ENCODE measurements around the gene TM9SF3.

TM9SF3 gene

GRCh38 chr10:96596422-96597407, 9.9 kb upstream of the TM9SF3 start:
- no peak overlapping the region for H3K4me3 ChIP-seq (ENCODE audit: low read length)
- WGBS, result 93% methylated on average over 1 of the region's 1 CpG
- no peaks in the 10 kb centered on the region for H3K36me3 ChIP-seq (ENCODE audit: insufficient read depth, low read length)
- H3K27ac ChIP-seq (ENCODE audit: low read depth, low read length), result no peak overlapping the region
- no peaks in the 10 kb centered on the region for H3K9me3 ChIP-seq (ENCODE audit: insufficient read depth, low read depth, low read length)
- H3K9ac ChIP-seq (ENCODE audit: low read depth, low read length), result no peak overlapping the region
- no peaks in the 10 kb centered on the region for H3K4me1 ChIP-seq (ENCODE audit: insufficient read depth, low read length)
- H3K27me3 ChIP-seq (ENCODE audit: insufficient read depth, low read length), result no peaks in the 10 kb centered on the region

GRCh38 chr10:96595741-96596140, 8.9 kb upstream of the TM9SF3 start:
- H3K27ac ChIP-seq (ENCODE audit: low read depth, low read length), result no peak overlapping the region
- H3K36me3 ChIP-seq (ENCODE audit: insufficient read depth, low read length), result no peaks in the 10 kb centered on the region
- WGBS, result 92% methylated on average over 4 of the region's 4 CpGs
- H3K27me3 ChIP-seq (ENCODE audit: insufficient read depth, low read length), result no peaks in the 10 kb centered on the region
- H3K9ac ChIP-seq (ENCODE audit: low read depth, low read length), result no peak overlapping the region
- H3K9me3 ChIP-seq (ENCODE audit: insufficient read depth, low read depth, low read length), result no peaks in the 10 kb centered on the region
- no peak overlapping the region for H3K4me3 ChIP-seq (ENCODE audit: low read length)
- no peaks in the 10 kb centered on the region for H3K4me1 ChIP-seq (ENCODE audit: insufficient read depth, low read length)

GRCh38 chr10:96591946-96592345, 5.1 kb upstream of the TM9SF3 start:
- Histone ChIP-seq H3K9me3 (ENCODE audit: insufficient read depth, low read depth, low read length) (no peaks in the 10 kb centered on the region), H3K27ac (ENCODE audit: low read depth, low read length) (no peak overlapping the region), H3K27me3 (ENCODE audit: insufficient read depth, low read length) (no peaks in the 10 kb centered on the region), H3K9ac (ENCODE audit: low read depth, low read length) (no peak overlapping the region), H3K36me3 (ENCODE audit: insufficient read depth, low read length) (no peaks in the 10 kb centered on the region), H3K4me1 (ENCODE audit: insufficient read depth, low read length) (peaks cover 9% of the 10 kb centered on the region), H3K4me3 (ENCODE audit: low read length) (no peak overlapping the region)
- no CpG with 5 or more reads among the region's 1 CpG for WGBS

- Histone ChIP-seq H3K27ac (ENCODE audit: low read depth, low read length) (no peak overlapping the region), H3K27me3 (ENCODE audit: insufficient read depth, low read length) (no peaks in the 10 kb centered on the region), H3K9ac (ENCODE audit: low read depth, low read length) (no peak overlapping the region), H3K4me1 (ENCODE audit: insufficient read depth, low read length) (peaks cover 19% of the 10 kb centered on the region), H3K9me3 (ENCODE audit: insufficient read depth, low read depth, low read length) (no peaks in the 10 kb centered on the region), H3K36me3 (ENCODE audit: insufficient read depth, low read length) (no peaks in the 10 kb centered on the region), H3K4me3 (ENCODE audit: low read length) (no peak overlapping the region)
- WGBS, result 94% methylated on average over 5 of the region's 5 CpGs
Measured at GRCh38 chr10:96588616-96589419, 2.0 kb upstream of the TM9SF3 start.

- Histone ChIP-seq H3K27ac (ENCODE audit: low read depth, low read length) (no peak overlapping the region), H3K27me3 (ENCODE audit: insufficient read depth, low read length) (no peaks in the 10 kb centered on the region), H3K4me1 (ENCODE audit: insufficient read depth, low read length) (peaks cover 19% of the 10 kb centered on the region), H3K4me3 (ENCODE audit: low read length) (peak overlapping the region; percentile 81), H3K9me3 (ENCODE audit: insufficient read depth, low read depth, low read length) (no peaks in the 10 kb centered on the region), H3K9ac (ENCODE audit: low read depth, low read length) (no peak overlapping the region; the same call in 1 of the 2 replicates), H3K36me3 (ENCODE audit: insufficient read depth, low read length) (no peaks in the 10 kb centered on the region)
- WGBS, result 87% methylated on average over 4 of the region's 4 CpGs
Measured at GRCh38 chr10:96588060-96588554, 1.3 kb upstream of the TM9SF3 start.

GRCh38 chr10:96587264-96588059, 650 bp upstream of the TM9SF3 start:
- peaks cover 20% of the 10 kb centered on the region for H3K4me1 ChIP-seq (ENCODE audit: insufficient read depth, low read length)
- no peaks in the 10 kb centered on the region for H3K9me3 ChIP-seq (ENCODE audit: insufficient read depth, low read depth, low read length)
- H3K27ac ChIP-seq (ENCODE audit: low read depth, low read length), result peak overlapping the region; percentile 96
- 22% methylated on average over 25 of the region's 25 CpGs for WGBS
- H3K9ac ChIP-seq (ENCODE audit: low read depth, low read length), result peak overlapping the region; percentile 92
- H3K4me3 ChIP-seq (ENCODE audit: low read length), result peak overlapping the region; percentile 81
- H3K36me3 ChIP-seq (ENCODE audit: insufficient read depth, low read length), result no peaks in the 10 kb centered on the region
- H3K27me3 ChIP-seq (ENCODE audit: insufficient read depth, low read length), result no peaks in the 10 kb centered on the region

GRCh38 chr10:96585736-96586418, 935 bp downstream of the TM9SF3 start:
- H3K36me3 ChIP-seq (ENCODE audit: insufficient read depth, low read length), result no peaks in the 10 kb centered on the region
- no peaks in the 10 kb centered on the region for H3K9me3 ChIP-seq (ENCODE audit: insufficient read depth, low read depth, low read length)
- peak overlapping the region; percentile 79 for H3K27ac ChIP-seq (ENCODE audit: low read depth, low read length)
- 4% methylated on average over 20 of the region's 20 CpGs for WGBS
- peak overlapping the region; percentile 81 for H3K4me3 ChIP-seq (ENCODE audit: low read length)
- no peaks in the 10 kb centered on the region for H3K27me3 ChIP-seq (ENCODE audit: insufficient read depth, low read length)
- peaks cover 33% of the 10 kb centered on the region for H3K4me1 ChIP-seq (ENCODE audit: insufficient read depth, low read length)
- H3K9ac ChIP-seq (ENCODE audit: low read depth, low read length), result peak overlapping the region; percentile 92

GRCh38 chr10:96584474-96584873, 2.3 kb downstream of the TM9SF3 start:
- Histone ChIP-seq H3K4me1 (ENCODE audit: insufficient read depth, low read length) (peaks cover 39% of the 10 kb centered on the region), H3K4me3 (ENCODE audit: low read length) (no peak overlapping the region), H3K9ac (ENCODE audit: low read depth, low read length) (no peak overlapping the region), H3K27me3 (ENCODE audit: insufficient read depth, low read length) (no peaks in the 10 kb centered on the region), H3K36me3 (ENCODE audit: insufficient read depth, low read length) (no peaks in the 10 kb centered on the region), H3K27ac (ENCODE audit: low read depth, low read length) (no peak overlapping the region), H3K9me3 (ENCODE audit: insufficient read depth, low read depth, low read length) (no peaks in the 10 kb centered on the region)
- WGBS, result 91% methylated on average over 9 of the region's 9 CpGs

GRCh38 chr10:96584035-96584434, 2.8 kb downstream of the TM9SF3 start:
- no peaks in the 10 kb centered on the region for H3K9me3 ChIP-seq (ENCODE audit: insufficient read depth, low read depth, low read length)
- no peak overlapping the region for H3K4me3 ChIP-seq (ENCODE audit: low read length)
- no peaks in the 10 kb centered on the region for H3K27me3 ChIP-seq (ENCODE audit: insufficient read depth, low read length)
- 100% methylated on average over 1 of the region's 1 CpG for WGBS
- peaks cover 41% of the 10 kb centered on the region for H3K4me1 ChIP-seq (ENCODE audit: insufficient read depth, low read length)
- H3K9ac ChIP-seq (ENCODE audit: low read depth, low read length), result no peak overlapping the region
- no peaks in the 10 kb centered on the region for H3K36me3 ChIP-seq (ENCODE audit: insufficient read depth, low read length)
- no peak overlapping the region for H3K27ac ChIP-seq (ENCODE audit: low read depth, low read length)

- no peak overlapping the region for H3K27ac ChIP-seq (ENCODE audit: low read depth, low read length)
- peaks cover 21% of the 10 kb centered on the region for H3K36me3 ChIP-seq (ENCODE audit: insufficient read depth, low read length)
- peaks cover 22% of the 10 kb centered on the region for H3K4me1 ChIP-seq (ENCODE audit: insufficient read depth, low read length)
- WGBS, result 100% methylated on average over 1 of the region's 2 CpGs
- H3K27me3 ChIP-seq (ENCODE audit: insufficient read depth, low read length), result no peaks in the 10 kb centered on the region
- H3K4me3 ChIP-seq (ENCODE audit: low read length), result no peak overlapping the region
- H3K9ac ChIP-seq (ENCODE audit: low read depth, low read length), result no peak overlapping the region
- H3K9me3 ChIP-seq (ENCODE audit: insufficient read depth, low read depth, low read length), result no peaks in the 10 kb centered on the region
Measured at GRCh38 chr10:96579133-96579532, 7.7 kb downstream of the TM9SF3 start.
